ENCODE results near the gene MMP23B. TPM values are rescaled to one million over a fixed set of nuclear protein-coding genes. Genes with fewer than 3 reads are reported as not detected.
"Not testable (repeated sequence)": the region's sequence is repeated elsewhere in the genome, so short reads cannot be mapped to it uniquely, and the experiment has no call there.

The MMP23B gene
- total RNA-seq, 1 donor from 2014 or later: 0.92 TPM

DNA sequence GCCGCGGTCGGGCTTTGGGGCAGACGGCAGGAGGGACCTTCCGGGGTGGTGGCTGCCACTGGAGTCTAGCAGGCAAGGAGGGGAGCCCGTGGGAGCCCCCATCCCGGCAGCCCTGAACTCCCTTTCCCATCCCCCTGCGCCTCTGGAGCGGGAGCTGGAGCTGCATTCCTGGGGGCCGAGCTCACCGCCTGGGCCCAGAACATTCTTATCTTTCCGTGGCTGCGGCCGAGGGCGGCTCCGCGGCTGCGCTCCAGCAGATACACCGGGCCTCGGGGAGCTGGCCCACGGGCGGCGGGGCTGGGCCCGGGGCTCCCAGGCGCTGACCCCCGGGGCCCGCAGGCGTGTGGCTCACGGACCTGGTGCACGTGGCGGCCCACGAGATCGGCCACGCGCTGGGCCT is 1.4 kb downstream of the MMP23B start:
- not testable (repeated sequence) for ATAC-seq

DNA sequence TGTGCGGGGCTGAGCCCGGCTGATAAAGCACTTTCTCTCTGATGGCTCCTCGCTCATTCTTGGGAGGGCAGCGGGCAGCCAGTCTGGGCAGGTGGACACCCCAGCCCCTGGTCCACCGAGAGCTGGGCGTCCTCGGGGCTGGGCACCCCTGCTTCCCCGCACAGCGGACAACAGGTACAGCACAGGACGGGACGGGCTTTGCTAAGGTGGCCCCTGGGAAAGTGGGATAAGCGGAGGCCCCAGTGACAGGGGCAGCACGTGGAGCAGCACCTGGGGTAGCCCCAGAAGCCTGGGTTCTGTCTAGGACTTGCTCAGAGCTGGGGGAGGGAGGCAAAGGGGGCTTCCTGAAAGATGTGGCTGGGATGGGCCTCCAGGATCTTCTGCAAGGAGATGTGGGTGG is 2.6 kb downstream of the MMP23B start:
- ATAC-seq: not testable (repeated sequence)

DNA sequence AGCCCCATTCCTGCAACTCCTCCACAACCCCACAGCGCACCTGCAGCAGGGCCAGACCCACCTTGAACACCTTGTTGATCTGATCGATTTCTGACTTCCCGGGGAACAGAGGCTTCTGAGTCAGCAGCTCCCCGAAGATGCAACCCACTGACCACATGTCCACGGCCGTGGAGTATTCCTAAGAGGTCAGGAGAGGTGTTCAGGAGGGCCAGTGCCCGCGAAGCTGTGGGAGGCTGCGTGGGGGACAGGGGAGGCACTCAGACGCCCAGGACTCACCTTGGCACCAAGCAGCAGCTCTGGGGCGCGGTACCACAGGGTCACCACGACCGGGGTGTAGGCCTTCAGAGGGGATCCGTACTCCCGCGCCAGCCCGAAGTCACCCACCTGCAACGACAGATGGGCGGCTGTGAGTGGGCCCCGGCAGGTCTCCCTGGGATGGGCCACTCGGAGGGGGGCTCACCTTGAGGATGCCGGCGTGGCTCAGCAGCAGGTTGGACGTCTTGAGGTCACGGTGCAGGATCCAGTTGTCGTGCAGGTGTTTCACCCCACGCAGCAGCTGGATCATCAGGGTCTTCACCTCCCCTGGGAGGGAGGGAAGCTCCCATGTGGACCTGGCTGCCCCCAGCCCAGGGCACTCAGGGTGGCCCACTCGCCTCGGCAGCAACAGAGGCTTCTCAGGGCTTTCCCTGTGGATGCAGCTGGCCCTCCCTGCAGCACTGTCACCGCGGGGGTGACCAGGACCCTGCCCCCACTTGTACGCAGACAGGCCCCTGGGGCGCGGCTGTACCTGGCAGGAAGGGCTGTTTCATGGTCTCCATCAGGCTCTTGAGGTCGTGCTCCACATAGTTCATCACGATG is 4.9 kb downstream of the MMP23B start:
- ATAC-seq: not testable (repeated sequence)

DNA sequence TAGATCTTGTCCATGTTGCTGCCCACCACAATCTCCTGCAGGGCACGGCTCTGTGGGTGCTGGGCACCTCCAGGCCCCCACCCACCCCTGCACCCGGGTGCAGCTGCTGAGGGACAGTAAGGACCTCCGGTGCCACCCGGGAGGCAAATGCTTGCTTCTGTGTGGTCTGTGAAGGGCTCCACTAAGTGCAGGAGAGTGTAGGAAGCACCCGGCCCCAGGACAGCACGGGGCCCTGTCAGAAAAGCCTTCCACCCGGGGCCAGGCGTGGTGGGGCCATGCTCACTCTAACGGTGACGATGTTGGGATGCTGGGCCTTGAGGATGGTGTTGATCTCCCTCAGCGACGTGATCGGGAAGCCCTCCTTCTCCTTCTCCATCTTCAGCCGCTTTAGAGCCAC is 5.5 kb downstream of the MMP23B start:
- ATAC-seq: not testable (repeated sequence)

DNA sequence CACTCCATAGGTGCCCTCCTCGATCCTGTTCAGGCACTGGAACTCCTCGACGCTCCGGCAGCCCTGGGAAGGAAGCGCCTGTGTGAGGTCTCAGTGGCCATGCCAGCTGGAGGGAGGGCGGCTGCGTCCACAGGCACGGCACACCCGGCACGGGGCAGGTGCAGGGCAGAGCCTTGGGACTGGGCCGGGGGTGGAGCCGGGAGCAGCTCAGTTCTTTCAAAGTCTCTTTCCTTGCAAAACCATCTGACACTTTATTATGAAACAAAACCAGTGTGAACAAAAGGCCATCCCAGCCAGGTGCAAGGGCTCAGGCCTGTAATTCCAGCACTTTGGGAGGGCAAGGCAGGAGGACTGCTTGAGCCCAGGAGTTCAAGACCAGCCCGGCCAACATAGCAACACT is 6.6 kb downstream of the MMP23B start:
- ATAC-seq: not testable (repeated sequence)

DNA sequence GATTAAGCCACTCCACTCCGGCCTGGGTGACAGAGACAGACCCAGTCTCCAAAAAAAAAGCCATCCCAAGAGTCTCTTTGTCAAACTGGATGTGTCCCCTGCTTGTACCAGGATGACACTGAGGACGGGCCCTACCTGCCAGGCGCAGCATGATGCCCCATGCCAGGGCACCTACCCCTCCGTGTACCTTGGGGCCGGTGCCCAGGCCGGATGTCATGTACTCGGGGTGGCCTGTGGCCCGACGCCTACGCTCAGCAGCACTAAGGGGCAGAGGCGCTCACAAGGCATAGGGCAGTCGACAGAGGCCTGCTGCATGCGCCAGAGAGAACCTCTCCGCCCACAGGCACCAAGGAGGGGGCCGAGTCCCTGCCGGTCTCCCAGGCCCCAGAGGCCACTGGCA is 7.4 kb downstream of the MMP23B start:
- ATAC-seq: not testable (repeated sequence)

DNA sequence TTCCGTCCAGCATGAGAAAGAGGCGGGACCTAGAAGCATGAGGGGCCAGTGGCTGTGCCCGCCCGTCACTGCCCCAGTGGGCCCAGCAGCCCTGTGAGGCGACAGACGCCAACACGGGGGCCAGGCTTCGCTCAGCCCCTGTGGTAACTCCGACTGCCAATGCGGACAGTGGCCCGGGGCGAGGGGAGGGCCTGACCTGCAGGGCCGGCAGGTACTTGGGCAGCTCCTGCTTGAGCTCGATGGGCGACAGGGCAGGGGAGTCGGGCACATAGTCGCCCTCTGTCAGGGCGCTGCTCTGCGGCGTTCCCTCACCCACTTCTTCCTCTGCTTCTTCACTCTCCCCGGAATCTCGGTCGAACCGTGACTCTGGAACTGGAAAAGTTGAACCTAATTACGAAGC is 8.1 kb downstream of the MMP23B start:
- ATAC-seq: not testable (repeated sequence)

DNA sequence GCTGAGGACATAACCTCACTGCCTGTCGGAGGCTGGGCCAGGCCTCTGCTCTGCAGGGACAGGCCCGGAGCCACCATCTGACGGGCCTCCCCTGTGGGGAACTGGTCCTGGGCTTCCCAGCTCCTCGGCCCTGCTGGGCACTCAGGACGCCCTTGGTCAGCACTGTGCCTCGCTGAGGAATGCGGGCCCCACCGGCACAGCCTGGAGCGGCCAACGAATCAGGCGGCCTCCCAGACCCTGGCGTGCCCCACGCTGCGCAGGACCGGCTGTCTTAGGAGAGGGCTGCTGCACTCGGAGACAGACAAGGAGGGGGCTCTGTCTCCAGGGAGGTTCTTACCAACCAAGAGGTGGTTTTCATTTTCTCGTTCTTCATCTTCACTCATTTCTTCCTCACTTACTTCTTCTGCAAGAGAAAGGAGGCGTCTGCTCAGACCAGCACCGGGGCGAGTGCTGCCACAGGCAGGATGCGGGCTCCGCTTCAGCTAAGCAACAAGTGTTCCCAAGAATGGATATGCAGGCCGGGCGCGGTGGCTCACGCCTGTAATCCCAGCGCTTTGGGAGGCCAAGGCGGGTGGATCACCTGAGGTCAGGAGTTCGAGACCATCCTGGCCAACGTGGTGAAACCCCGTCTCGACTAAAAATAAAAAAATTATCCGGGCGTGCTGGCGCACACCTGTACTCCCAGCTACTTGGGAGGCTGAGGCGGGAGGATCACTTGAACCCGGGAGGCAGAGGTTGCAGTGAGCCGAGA is 8.9 kb downstream of the MMP23B start:
- ATAC-seq: peak; percentile 21

DNA sequence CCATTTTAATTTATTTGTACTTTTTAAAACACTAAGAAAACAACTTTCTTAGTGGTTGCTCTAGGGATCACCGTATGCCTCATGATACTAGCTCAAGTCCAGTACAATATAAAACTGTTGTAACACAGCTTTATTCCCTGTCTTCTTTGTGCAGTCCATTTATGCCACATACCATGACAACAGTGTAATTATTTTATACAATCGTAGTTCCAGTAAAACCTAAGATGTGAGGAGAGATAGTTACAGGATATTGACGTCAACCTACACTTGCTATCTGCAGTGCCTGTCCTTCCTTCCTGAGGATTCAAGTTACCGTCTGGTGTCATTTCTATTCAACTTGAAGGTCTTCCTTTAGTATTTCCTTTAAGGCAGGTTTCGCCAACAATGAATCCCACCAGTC is 14.4 kb downstream of the MMP23B start:
- ATAC-seq: not testable (repeated sequence)

DNA sequence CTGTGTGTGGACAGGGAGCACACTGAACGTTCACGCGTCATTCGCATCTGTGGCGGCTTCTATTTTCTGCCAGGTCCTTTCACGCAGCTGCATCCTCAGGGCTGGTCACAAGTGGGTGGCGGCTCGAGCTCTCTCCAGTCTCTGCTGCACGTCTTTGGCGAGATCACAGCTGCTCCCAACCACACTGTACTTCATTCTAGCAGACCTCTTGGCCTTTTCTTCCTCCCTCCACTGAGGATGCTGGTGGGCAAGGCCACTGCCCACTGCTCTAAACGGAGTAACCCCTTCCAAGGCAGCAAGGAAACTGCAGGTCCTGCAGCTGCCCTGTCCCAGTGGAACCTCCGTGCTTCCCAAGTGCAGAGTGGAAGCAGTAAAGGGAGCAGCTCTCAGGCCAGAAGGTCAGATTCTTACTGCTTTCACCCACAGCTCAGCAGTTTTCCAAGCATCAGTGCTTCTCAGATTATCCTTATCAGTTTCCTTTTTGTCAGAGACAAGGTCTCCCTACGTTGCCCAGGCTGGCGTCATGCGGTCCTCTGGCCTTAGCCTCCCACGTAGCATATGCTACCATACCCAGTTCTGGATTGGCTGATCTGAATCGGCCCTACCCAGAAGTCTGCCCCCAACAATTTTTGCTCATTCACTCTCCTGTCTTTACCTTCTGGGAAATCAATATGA is 15.7 kb downstream of the MMP23B start:
- ATAC-seq: not testable (repeated sequence)

DNA sequence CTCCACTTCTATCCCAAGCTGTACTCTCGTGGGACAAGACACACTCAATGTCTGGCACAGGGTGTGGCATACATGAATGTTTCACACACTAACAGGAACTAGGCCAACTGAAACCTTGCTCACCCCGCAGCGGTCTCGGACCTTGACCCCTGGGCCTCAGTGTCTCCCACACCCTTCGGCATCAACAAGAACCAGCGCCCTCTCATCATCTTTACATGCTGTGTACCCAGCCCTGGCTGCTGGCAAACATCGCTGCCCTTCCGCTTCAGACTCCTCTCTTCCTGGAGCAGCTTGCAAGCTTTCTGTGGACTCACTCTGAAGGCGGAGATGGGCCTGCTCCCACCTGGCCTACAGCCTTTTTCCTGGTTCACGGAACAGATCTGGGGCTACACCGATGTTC is 16.3 kb downstream of the MMP23B start:
- ATAC-seq: not testable (repeated sequence)

DNA sequence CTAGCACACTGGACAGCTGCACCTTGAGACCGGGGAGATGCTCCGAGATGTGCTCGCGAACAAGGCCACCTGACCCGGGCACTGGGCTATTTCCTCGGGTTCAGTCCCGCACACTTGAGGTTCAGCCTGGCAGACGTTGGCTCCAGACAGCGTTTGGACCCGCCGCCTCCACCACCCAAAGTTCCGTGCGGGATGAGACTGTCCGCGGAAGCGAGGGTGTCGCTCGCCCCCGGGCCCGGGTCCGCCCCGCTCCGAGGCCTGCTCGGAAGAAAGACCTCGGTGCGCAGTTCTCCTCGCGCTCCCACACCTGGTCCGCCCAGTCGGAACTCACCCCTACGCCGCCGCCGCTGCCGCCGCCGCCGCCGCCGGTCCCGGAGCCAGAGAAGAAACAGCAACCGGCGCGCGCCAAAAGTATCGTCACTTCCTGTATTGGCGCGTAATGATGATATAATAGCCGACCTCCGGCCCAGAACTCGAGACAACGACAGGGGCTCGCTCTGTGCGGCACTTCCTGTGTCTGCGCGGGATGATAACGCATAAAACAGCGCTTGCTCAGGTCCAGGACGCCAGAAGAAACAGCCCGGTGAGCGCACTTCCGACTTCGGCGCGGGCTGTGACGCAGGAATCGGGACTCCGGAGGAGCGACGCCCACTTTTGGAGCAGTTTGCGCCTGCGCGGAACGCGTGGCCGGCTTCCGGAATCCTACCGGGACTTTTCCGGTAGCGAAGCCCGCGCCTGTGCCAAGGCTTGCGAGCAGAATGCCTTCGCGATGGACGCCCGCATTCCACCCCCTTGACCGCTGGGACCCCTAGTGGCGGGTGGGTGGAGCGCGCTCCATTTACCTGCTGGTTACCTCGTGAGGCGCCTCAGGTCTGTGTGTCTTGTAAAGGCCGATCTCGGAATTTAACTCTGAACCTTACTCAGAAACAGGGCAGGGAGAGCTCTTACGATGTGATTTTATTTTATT is 26.9 kb downstream of the MMP23B start, which contains the start of gene CDK11B:
Gene CDK11B (minus strand): TSS at position 422 of the 967 bp plus-strand sequence. CDS start 1,519 bp downstream, outside the sequence.
- peak; percentile 84 for ATAC-seq

DNA sequence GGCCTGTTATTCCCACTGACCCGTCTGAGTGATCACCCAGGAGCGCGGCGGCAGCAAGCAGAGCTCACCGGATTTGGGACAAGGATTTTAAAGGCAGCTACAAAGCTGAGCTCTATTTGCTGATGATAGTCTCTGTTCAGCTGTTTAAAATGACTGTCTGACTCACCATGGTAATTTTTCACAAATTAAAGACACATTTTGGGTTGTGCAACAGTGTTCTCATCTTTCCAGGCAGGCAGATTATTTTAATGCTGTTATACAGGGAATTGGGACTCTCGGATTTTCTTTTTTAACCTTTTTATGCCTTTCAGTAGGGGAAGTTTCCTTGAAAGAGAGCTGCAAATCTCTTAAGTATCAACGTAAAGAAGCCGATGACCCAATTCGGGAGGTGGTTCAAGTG is 30.4 kb downstream of the MMP23B start:
- not testable (repeated sequence) for ATAC-seq

DNA sequence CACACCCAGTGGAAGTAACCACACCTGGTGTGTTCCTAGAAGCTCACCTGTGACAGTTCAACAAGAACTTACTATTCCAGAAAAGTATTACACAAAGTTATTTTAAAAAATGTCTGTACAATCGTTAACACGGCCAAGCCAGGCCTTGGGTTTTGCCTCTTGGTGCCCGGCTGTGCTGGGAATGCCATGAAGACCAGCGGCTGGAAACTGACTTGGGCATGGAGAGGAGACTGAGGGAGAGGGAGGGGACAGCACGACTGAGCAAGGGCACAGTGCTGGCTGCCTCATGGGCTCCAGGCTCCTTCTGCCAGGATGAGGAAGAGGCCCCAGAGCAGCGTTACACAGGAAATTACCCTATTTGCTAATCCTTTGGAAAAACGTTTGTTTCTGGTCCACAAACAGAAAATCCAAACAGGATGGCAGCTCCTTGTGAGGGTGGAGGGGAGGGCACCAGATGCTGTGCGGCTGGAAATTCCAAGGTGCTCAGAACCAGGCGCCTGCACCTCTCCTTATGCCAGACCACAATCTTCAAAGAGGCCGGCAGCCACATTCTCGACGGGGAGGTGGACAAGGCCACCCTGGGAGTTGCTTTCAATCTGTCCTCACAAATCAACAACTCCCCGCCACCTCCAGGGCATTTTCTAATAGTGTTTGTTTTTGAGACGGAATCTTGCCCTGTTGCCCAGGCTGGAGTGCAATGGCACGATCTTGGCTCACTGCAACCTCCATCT is 31.0 kb downstream of the MMP23B start:
- peak; percentile 45 for ATAC-seq

DNA sequence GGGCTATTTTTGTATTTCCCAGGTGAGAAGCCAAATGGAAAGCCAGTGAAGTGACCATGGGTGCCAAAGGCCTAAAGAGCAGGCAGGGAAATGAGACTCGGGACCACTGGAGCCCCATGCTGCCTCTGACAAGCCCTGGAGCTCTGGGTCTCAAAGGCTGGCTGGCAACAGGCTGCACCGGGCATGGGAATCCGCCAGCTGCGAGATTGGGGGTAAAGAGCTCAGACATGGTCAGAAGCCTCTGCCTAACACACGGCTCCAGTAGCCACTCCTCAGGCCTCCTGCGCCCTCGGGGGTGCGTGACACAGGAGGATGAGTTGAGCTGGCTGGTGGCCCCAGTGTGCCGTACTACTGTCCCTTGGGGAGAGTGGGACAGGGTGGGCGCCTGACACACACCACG is 32.3 kb downstream of the MMP23B start:
- ATAC-seq: not testable (repeated sequence)

DNA sequence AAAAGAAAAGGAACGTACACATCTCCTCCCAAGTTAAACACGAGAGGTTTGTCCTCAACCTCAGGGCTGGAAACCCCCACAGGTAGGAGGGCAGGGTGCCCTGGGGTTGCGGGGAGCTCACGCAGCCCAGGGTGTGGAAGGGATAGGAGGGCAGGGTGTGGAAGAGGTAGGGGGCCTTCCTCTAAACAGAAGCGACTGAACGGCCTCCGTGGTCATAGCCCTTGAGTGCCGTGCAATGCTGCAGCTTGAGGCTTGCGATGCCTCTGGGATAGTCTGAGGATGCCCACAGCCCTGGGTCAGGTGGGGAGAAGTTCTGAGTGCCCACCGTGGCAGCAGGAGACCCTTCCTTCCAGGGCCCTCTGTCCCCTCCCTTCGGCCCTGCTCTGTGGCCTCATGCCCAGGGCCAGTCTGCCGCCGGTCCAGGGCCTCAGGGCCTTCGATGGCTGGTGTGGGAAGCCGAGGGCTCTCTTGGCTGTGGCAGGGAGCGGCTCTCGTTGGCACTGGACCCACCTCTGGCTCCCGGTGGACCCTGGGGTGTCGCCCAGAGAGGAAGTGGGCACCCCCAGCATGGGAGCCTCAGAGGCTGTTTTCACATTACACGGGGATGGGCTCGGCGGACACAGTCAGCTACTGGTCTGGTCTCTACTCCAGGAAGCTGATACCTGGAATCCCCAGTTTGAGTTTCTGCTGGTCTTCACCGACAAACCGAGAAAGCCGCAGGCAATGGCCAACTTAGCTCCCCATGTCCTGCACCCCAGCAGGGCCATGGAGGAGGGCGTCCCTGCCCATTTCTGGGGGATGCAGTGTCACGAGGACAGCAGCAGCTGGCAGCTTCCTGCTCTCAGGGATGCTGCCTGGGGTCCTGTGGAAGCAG is 33.2 kb downstream of the MMP23B start:
- ATAC-seq: no peak

DNA sequence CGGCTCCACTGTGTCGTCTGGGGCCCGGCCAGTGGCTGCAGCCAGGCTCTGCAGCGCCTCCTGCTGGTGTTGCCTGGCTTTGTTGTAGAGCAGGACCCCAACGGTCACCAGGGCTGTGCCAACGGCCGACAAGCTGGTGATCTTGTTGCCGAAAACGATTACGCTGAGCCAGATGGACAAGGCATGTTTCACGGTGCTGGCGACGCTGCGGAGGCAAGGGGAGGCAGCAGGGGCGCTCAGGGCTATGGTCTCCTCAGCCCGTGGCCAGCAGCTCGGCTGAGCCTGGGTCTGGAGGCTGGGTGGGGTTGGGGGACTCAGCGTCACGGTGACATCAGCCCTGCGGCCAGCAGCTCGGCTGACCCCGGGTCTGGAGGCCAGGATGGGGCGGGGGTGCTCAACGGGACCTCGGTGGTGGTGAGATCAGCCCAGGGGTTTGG is 33.9 kb downstream of the MMP23B start:
- no peak for ATAC-seq

DNA sequence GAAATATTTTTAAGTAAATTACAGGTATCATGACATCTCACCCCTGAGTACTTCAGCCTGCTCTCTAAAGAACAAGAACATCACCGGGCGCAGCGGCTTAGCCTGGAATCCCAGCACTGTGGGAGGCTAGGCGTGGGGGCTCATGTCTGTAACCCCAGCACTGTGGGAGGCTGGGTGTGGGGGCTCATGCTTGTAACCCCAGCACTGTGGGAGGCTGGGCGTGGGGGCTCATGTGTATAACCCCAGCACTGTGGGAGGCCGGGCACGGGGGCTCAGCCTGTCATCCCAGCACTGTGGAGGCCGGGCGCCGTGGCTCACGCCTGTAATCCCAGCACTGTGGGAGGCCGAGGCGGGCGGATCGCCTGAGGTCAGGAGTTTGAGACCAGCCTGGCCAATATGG is 34.6 kb downstream of the MMP23B start:
- ATAC-seq: no peak

DNA sequence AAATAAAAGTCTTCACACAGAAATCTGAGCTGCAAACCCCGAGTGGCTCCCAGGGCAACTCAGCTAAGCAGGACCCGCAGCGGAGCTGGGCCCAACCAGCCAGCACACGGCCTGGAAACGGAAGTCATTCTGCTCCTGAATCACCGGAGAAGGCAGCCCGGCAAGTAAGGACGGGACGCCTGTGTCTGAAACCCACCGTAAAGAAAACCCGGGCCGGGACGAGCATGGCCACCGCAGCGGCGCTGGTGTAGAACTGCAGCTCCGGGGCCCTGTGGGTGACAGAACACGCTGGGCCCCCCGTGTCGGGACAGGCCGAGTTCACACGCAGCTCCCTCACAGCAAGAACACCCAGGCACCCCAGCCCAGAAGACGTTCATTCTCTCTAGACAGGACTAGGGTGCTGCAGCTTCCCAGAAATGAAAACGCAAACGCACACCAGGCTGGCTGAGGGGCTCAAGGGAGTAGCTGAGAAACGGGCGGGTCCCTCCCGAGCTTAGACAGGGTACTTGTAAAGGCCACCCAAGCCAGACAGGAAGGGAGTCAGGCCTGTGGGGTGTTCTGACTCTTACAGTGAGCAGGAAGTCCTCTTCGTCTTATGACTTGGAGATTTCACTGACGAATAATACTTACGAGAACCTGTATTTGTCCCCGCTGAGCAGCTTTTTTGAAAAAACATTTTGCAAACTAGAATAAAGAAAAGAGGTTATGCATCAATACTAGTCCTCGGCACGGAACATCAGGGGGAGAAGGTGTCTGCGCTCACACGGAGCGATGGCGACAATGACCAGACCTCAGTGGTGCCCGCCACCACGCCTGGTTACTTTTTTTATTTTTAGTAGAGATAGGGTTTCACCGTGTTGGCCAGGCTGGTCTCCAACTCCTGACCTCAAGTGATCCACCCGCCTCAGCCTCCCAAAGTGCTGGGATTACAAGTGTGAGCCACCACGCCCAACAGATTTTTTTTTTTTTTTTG is 37.8 kb downstream of the MMP23B start:
- ATAC-seq: no peak

Data from esophagus mucosa (tissue), 1 donor.